Coronary artery (tissue), 2 donors: ENCODE results near the gene PLEKHG2.

Source experiments
- DNase-seq: peaks from one replicate; pipeline ENCODE4 v3.0.0-alpha.2; 2017; ENCODE audit warnings: low spot score
- H3K27ac ChIP-seq, 2 donors: fragments of 200-600 bp; sonication (generic); one replicate each; pipeline ENCODE4 v1.5.1; 2016 to 2019
- H3K4me3 ChIP-seq: fragments of 200-600 bp; sonication (generic); 2 replicates; pipeline ENCODE4 v1.5.1; 2016; ENCODE audit warnings: mild to moderate bottlenecking, moderate library complexity
- CTCF ChIP-seq: fragments of 200-600 bp; sonication (generic); IDR thresholded peaks from one replicate; pipeline ENCODE4 v1.5.1; 2019; ENCODE audit warnings: antibody characterized with exemption

Gene PLEKHG2

GRCh38 chr19:39420769-39421168, 8.3 kb downstream of the PLEKHG2 start:
- DNase-seq, result peak; percentile 73
- Histone ChIP-seq H3K27ac (no peak overlapping the region), H3K4me3 (no peak overlapping the region)
- no peak for TF ChIP-seq CTCF

- Histone ChIP-seq H3K4me3 (no peak overlapping the region), H3K27ac (no peak overlapping the region)
- TF ChIP-seq CTCF, result no peak
- DNase-seq, result no peak
These were observed 9.6 kb downstream of the PLEKHG2 start for GRCh38 chr19:39422020-39422419.

DNA sequence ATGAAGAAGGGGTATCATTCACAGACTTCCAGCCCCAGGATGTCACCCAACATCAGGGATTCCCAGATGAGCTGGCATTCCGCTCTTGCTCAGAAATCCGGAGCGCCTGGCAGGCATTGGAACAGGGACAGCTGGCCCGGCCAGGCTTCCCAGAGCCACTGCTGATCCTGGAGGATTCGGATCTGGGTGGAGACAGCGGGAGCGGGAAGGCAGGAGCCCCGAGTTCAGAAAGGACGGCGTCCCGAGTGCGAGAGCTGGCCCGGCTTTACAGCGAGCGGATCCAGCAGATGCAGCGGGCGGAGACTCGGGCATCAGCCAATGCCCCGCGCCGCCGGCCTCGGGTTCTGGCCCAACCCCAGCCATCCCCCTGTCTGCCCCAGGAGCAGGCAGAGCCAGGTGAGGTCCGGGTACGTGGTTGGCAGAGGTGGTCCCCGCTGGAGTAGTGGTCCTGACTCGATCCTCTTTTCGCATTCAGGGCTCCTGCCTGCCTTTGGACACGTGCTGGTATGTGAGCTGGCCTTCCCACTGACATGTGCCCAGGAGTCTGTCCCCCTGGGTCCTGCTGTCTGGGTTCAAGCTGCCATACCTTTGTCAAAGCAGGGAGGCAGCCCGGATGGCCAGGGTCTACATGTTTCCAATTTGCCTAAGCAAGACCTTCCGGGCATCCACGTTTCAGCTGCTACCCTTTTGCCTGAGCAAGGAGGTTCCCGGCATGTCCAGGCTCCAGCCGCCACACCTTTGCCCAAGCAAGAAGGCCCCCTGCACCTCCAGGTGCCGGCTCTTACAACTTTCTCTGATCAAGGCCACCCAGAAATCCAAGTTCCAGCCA, 11.0 kb downstream of the PLEKHG2 start:
- DNase-seq, result peak; percentile 70
- TF ChIP-seq CTCF, result no peak
- Histone ChIP-seq H3K4me3 (no peak overlapping the region), H3K27ac (no peak overlapping the region)

DNA sequence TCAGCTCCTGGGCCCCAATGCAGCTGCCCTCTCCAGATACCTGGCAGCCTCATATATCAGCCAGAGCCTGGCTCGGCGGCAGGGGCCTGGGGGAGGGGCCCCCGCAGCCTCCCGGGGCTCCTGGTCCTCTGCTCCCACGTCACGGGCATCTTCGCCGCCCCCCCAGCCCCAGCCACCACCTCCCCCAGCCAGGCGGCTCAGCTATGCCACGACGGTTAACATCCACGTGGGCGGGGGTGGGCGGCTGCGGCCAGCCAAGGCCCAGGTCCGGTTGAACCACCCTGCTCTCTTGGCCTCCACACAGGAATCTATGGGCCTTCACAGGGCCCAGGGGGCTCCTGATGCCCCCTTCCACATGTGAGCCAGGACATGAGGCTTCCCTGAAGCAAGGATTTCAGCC, 12.5 kb downstream of the PLEKHG2 start:
- no peak overlapping the region for H3K27ac ChIP-seq
- no peak for TF ChIP-seq CTCF
- H3K4me3 ChIP-seq, result no peak overlapping the region
- DNase-seq, result peak; percentile 72

- Histone ChIP-seq H3K4me3 (no peak overlapping the region), H3K27ac (no peak overlapping the region)
- no peak for TF ChIP-seq CTCF
- no peak for DNase-seq
These were observed 13.3 kb downstream of the PLEKHG2 start for GRCh38 chr19:39425744-39426143.

GRCh38 chr19:39426170-39426569, 13.7 kb downstream of the PLEKHG2 start:
- no peak for DNase-seq
- Histone ChIP-seq H3K27ac (no peak overlapping the region), H3K4me3 (no peak overlapping the region)
- no peak for TF ChIP-seq CTCF

GRCh38 chr19:39427707-39428106, 15.2 kb downstream of the PLEKHG2 start:
- DNase-seq, result no peak
- no peak for TF ChIP-seq CTCF
- peak overlapping the region in 1 of 2 donors; percentile 88 for H3K27ac ChIP-seq
- H3K4me3 ChIP-seq, result no peak overlapping the region
